Neural progenitor cell (in vitro differentiated cells): ENCODE data around the gene LIN28B. TPM values are rescaled to one million over a fixed set of nuclear protein-coding genes. Genes with fewer than 3 reads are reported as not detected.

Source experiments
- DNase-seq: peaks from one replicate; pipeline ENCODE4 v3.0.0-alpha.2; 2016; ENCODE audit warnings: low spot score
- H2AFZ ChIP-seq: fragments of 200-600 bp; sonication (generic); replicated peaks from 2 replicates; pipeline ENCODE4 v1.6.1; 2016; ENCODE audit warnings: antibody characterized with exemption
- H3F3A ChIP-seq: fragments of 200-600 bp; sonication (generic); 2 replicates; pipeline ENCODE4 v1.6.1; 2016; ENCODE audit warnings: antibody characterized with exemption, low read depth
- H3K27ac ChIP-seq: fragments of 200-600 bp; sonication (generic); 2 replicates; pipeline ENCODE4 v1.5.1; 2016; ENCODE audit warnings: mild to moderate bottlenecking
- H3K27me3 ChIP-seq: fragments of 200-600 bp; sonication (generic); 2 replicates; pipeline ENCODE4 v1.6.1; 2016; ENCODE audit warnings: mild to moderate bottlenecking, moderate library complexity
- H3K36me3 ChIP-seq: fragments of 200-600 bp; sonication (generic); 2 replicates; pipeline ENCODE4 v1.5.1; 2016
- H3K4me1 ChIP-seq: fragments of 200-600 bp; sonication (generic); 2 replicates; pipeline ENCODE4 v1.6.1; 2016; ENCODE audit warnings: mixed run types
- H3K4me2 ChIP-seq: fragments of 200-600 bp; sonication (generic); 2 replicates; pipeline ENCODE4 v1.6.1; 2016
- H3K4me3 ChIP-seq: fragments of 200-600 bp; sonication (generic); 2 replicates; pipeline ENCODE4 v1.5.1; 2016
- H3K79me2 ChIP-seq: fragments of 200-600 bp; sonication (generic); 2 replicates; pipeline ENCODE4 v1.6.1; 2016; ENCODE audit warnings: low read depth
- H3K9ac ChIP-seq: fragments of 200-600 bp; sonication (generic); 2 replicates; pipeline ENCODE4 v1.6.1; 2016
- H3K9me3 ChIP-seq: fragments of 200-600 bp; sonication (generic); 2 replicates; pipeline ENCODE4 v1.5.1; 2016; ENCODE audit warnings: low read depth
- H4K20me1 ChIP-seq: fragments of 200-600 bp; sonication (generic); 2 replicates; pipeline ENCODE4 v1.6.1; 2016; ENCODE audit warnings: low read depth
- H3K27ac Mint-ChIP-seq: 3 replicates; pipeline ENCODE4 v1.8.0; 2021; ENCODE audit warnings: mixed read lengths
- H3K27me3 Mint-ChIP-seq: 2 replicates; pipeline ENCODE4 v1.8.0; 2022; ENCODE audit warnings: low read depth, mild to moderate bottlenecking, inconsistent platforms, moderate library complexity, mixed read lengths; ENCODE audit not compliant: insufficient read depth
- H3K36me3 Mint-ChIP-seq: 3 replicates; pipeline ENCODE4 v1.8.0; 2021; ENCODE audit warnings: mixed read lengths
- H3K4me1 Mint-ChIP-seq: 3 replicates; pipeline ENCODE4 v1.8.0; 2021; ENCODE audit warnings: mixed read lengths
- H3K4me3 Mint-ChIP-seq: 3 replicates; pipeline ENCODE4 v1.8.0; 2021; ENCODE audit warnings: mild to moderate bottlenecking, moderate library complexity, mixed read lengths
- H3K9me3 Mint-ChIP-seq: 3 replicates; pipeline ENCODE4 v1.8.0; 2020; ENCODE audit warnings: mixed read lengths
- CTCF ChIP-seq: fragments of 200-600 bp; sonication (generic); IDR thresholded peaks from 2 replicates; pipeline ENCODE4 v1.5.1; 2017; ENCODE audit warnings: antibody characterized with exemption, mild to moderate bottlenecking
- EZH2 ChIP-seq: fragments of 200-600 bp; sonication (generic); IDR thresholded peaks from 2 replicates; pipeline ENCODE4 v1.6.1; 2017; ENCODE audit warnings: antibody characterized with exemption, mild to moderate bottlenecking, moderate library complexity
- EZH2phosphoT487 ChIP-seq: fragments of 200-600 bp; sonication (generic); IDR thresholded peaks from 2 replicates; pipeline ENCODE4 v1.6.1; 2017; ENCODE audit warnings: antibody characterized with exemption
- total RNA-seq: library from RNA; depleted of rRNA; stranded (reverse); fragments of >200 nt; gene quantifications from 2 replicates; pipeline ENCODE4 v1.2.3, GENCODE V29; 2015; ENCODE audit warnings: low replicate concordance

LIN28B gene
- total RNA-seq, 1 donor from 2014 or later, result 165 TPM

- Mint-ChIP-seq H3K27ac (peak overlapping the region; percentile 86), H3K36me3 (peaks cover 44% of the 10 kb centered on the region), H3K9me3 (peaks cover 18% of the 10 kb centered on the region), H3K4me3 (no peak overlapping the region), H3K27me3 (no peaks in the 10 kb centered on the region), H3K4me1 (peaks cover 28% of the 10 kb centered on the region)
- Histone ChIP-seq H2AFZ (no peak overlapping the region), H3K9me3 (no peaks in the 10 kb centered on the region), H3K4me2 (peak overlapping the region; percentile 28), H3K27ac (peak overlapping the region; percentile 46), H3K4me1 (peaks cover 43% of the 10 kb centered on the region), H3K36me3 (peaks cover 7% of the 10 kb centered on the region), H4K20me1 (peaks cover 5% of the 10 kb centered on the region), H3F3A (peaks cover 16% of the 10 kb centered on the region), H3K79me2 (peaks cover 100% of the 10 kb centered on the region), H3K9ac (no peak overlapping the region), H3K27me3 (no peaks in the 10 kb centered on the region), H3K4me3 (no peak overlapping the region)
- TF ChIP-seq CTCF (no peak), EZH2phosphoT487 (no peak), EZH2 (no peak)
- DNase-seq, result no peak
Observed at GRCh38 chr6:105058316-105058715, 101.4 kb downstream of the LIN28B start.

GRCh38 chr6:105058846-105059245 lies 101.9 kb downstream of the LIN28B start:
- Histone ChIP-seq H3K79me2 (peaks cover 100% of the 10 kb centered on the region), H4K20me1 (peaks cover 5% of the 10 kb centered on the region), H3K27me3 (no peaks in the 10 kb centered on the region), H3K9me3 (no peaks in the 10 kb centered on the region), H3K27ac (no peak overlapping the region), H3F3A (peaks cover 16% of the 10 kb centered on the region), H2AFZ (no peak overlapping the region), H3K36me3 (peaks cover 7% of the 10 kb centered on the region), H3K4me2 (peak overlapping the region; percentile 28), H3K4me3 (no peak overlapping the region), H3K4me1 (peaks cover 43% of the 10 kb centered on the region), H3K9ac (no peak overlapping the region)
- H3K27ac Mint-ChIP-seq, result peak overlapping the region; percentile 8
- TF ChIP-seq EZH2phosphoT487 (no peak), CTCF (no peak), EZH2 (no peak)
- H3K4me3 Mint-ChIP-seq, result no peak overlapping the region
- no peaks in the 10 kb centered on the region for H3K27me3 Mint-ChIP-seq
- H3K4me1 Mint-ChIP-seq, result peaks cover 28% of the 10 kb centered on the region
- peaks cover 16% of the 10 kb centered on the region for H3K9me3 Mint-ChIP-seq
- H3K36me3 Mint-ChIP-seq, result peaks cover 41% of the 10 kb centered on the region
- no peak for DNase-seq

- H3K4me1 Mint-ChIP-seq, result peaks cover 16% of the 10 kb centered on the region
- H3K4me3 ChIP-seq, result no peak overlapping the region
- H3K4me3 Mint-ChIP-seq, result no peak overlapping the region
- no peaks in the 10 kb centered on the region for H3K9me3 Mint-ChIP-seq
- no peak for DNase-seq
- no peaks in the 10 kb centered on the region for H3K36me3 ChIP-seq
- H2AFZ ChIP-seq, result no peak overlapping the region
- no peaks in the 10 kb centered on the region for H3K9me3 ChIP-seq
- no peak for TF ChIP-seq EZH2phosphoT487
- TF ChIP-seq CTCF, result no peak
- no peak for TF ChIP-seq EZH2
- peaks cover 17% of the 10 kb centered on the region for H3K36me3 Mint-ChIP-seq
- H3K27me3 ChIP-seq, result no peaks in the 10 kb centered on the region
- H3K27ac Mint-ChIP-seq, result no peak overlapping the region
- no peak overlapping the region for H3K9ac ChIP-seq
- H3K27ac ChIP-seq, result no peak overlapping the region
- no peak overlapping the region for H3K4me2 ChIP-seq
- H3K27me3 Mint-ChIP-seq, result no peaks in the 10 kb centered on the region
- no peaks in the 10 kb centered on the region for H4K20me1 ChIP-seq
- H3F3A ChIP-seq, result peaks cover 3% of the 10 kb centered on the region
- H3K4me1 ChIP-seq, result no peaks in the 10 kb centered on the region
- H3K79me2 ChIP-seq, result peaks cover 95% of the 10 kb centered on the region
Observed at GRCh38 chr6:105066233-105066632, 109.3 kb downstream of the LIN28B start.
